Measurements from ENCODE around the gene MAST3. TPM values are rescaled to one million over a fixed set of nuclear protein-coding genes. Genes with fewer than 3 reads are reported as not detected.

MAST3 gene
- total RNA-seq, 1 experiment from 2014 or later, result 14.2 TPM

- TF ChIP-seq JUND (IDR thresholded peaks at IDR 0.05), result no peak
- TF ChIP-seq ELF1 (IDR thresholded peaks at IDR 0.05; ENCODE audit: borderline replicate concordance, low read depth), result no peak
- TF ChIP-seq CBX3 (IDR thresholded peaks at IDR 0.05; ENCODE audit: low read depth), result no peak
- TF ChIP-seq ZFX (IDR thresholded peaks at IDR 0.05), result no peak
- TF ChIP-seq YY1 (IDR thresholded peaks at IDR 0.05; ENCODE audit: extremely low read depth, insufficient replicate concordance, low read depth, low read length), result no peak
- no peak for TF ChIP-seq MAX (IDR thresholded peaks at IDR 0.05)
- no TSS peak for BruUV-seq (replicated peaks)
- H3K9me2 ChIP-seq (ENCODE audit: insufficient read depth), result no peaks in the 10 kb centered on the region
- no peaks in the 10 kb centered on the region for H3K27me3 ChIP-seq (ENCODE audit: insufficient read depth, low read length)
- no peak overlapping the region for H3K4me2 ChIP-seq (ENCODE audit: low read length)
- no peaks in the 10 kb centered on the region for H4K20me1 ChIP-seq (ENCODE audit: insufficient read depth)
- DNase-seq (ENCODE audit: low read depth, low spot score), result no peak
- H3K79me2 ChIP-seq (ENCODE audit: insufficient read depth, low read length), result no peaks in the 10 kb centered on the region
- H3K4me3 ChIP-seq (replicated peaks in 1 of 2; ENCODE audit: low read depth in 1 of 2, low read length in 2 of 2), result no peak overlapping the region
- RAD21 ChIA-PET (ENCODE audit: low non-redundant PET in 1 of 2, low total read pairs in 2 of 2, uncharacterized antibody in 2 of 2, unreplicated experiment in 2 of 2), result interaction anchor here in 1 of 2 experiments (0.6 kb wide), 1 partner anchor 149 kb away, joined by 3 read pairs; no protein-coding TSS in a partner anchor
- H3K9ac ChIP-seq (ENCODE audit: low read length), result no peak overlapping the region
- intact Hi-C loops (cut with micrococcal nuclease), result loop anchor here (5.0 kb wide), 1 partner anchor 112 kb away; no protein-coding TSS in a partner anchor
- H2AFZ ChIP-seq (ENCODE audit: low read depth, low read length, poor library complexity, severe bottlenecking), result no peak overlapping the region
- POLR2A ChIA-PET, result interaction anchor here (1.0 kb wide), 1 partner anchor 37 kb away, joined by 3 read pairs; no protein-coding TSS in a partner anchor
- no peak for ATAC-seq
- peaks cover 6 to 23% of the 10 kb centered on the region in 2 experiments; a peak in 3 of 4 replicates for H3K4me1 ChIP-seq (ENCODE audit: control insufficient read depth in 1 of 2, insufficient read depth in 2 of 2, low read length in 2 of 2)
- H3K27ac ChIP-seq (ENCODE audit: low read depth, low read length), result no peak overlapping the region
- H3K9me3 ChIP-seq (ENCODE audit: control insufficient read depth in 1 of 2, insufficient read depth in 1 of 2, low read depth in 1 of 2, low read length in 2 of 2), result no peaks in the 10 kb centered on the region
- no peaks in the 10 kb centered on the region for H3K36me3 ChIP-seq (ENCODE audit: control insufficient read depth in 1 of 2, insufficient read depth in 2 of 2, low read length in 2 of 2)
- CTCF ChIA-PET, result interaction anchor here (0.6 to 1.6 kb wide), 3 partner anchors 47 to 121 kb away, joined by 3 to 5 read pairs (median 5); no protein-coding TSS in a partner anchor
These were observed 38.3 kb upstream of the MAST3 start for GRCh38 chr19:18059297-18059696.

- RAD21 ChIA-PET (ENCODE audit: low non-redundant PET in 1 of 2, low total read pairs in 2 of 2, uncharacterized antibody in 2 of 2, unreplicated experiment in 2 of 2), result no interaction called here
- Histone ChIP-seq H3K36me3 (ENCODE audit: control insufficient read depth in 1 of 2, insufficient read depth in 2 of 2, low read length in 2 of 2) (no peaks in the 10 kb centered on the region), H3K9ac (ENCODE audit: low read length) (no peak overlapping the region), H3K27ac (ENCODE audit: low read depth, low read length) (no peak overlapping the region), H3K4me3 (replicated peaks in 1 of 2; ENCODE audit: low read depth in 1 of 2, low read length in 2 of 2) (no peak overlapping the region), H3K4me1 (ENCODE audit: control insufficient read depth in 1 of 2, insufficient read depth in 2 of 2, low read length in 2 of 2) (peaks cover 9 to 28% of the 10 kb centered on the region in 2 experiments; a peak in 3 of 4 replicates), H3K79me2 (ENCODE audit: insufficient read depth, low read length) (no peaks in the 10 kb centered on the region), H3K9me2 (ENCODE audit: insufficient read depth) (no peaks in the 10 kb centered on the region), H2AFZ (ENCODE audit: low read depth, low read length, poor library complexity, severe bottlenecking) (no peak overlapping the region), H3K27me3 (ENCODE audit: insufficient read depth, low read length) (no peaks in the 10 kb centered on the region), H3K4me2 (ENCODE audit: low read length) (no peak overlapping the region), H4K20me1 (ENCODE audit: insufficient read depth) (no peaks in the 10 kb centered on the region), H3K9me3 (ENCODE audit: control insufficient read depth in 1 of 2, insufficient read depth in 1 of 2, low read depth in 1 of 2, low read length in 2 of 2) (no peaks in the 10 kb centered on the region)
- POLR2A ChIA-PET, result interaction anchor here (1.0 kb wide), 1 partner anchor 38 kb away, joined by 3 read pairs; no protein-coding TSS in a partner anchor
- no TSS peak for BruUV-seq (replicated peaks)
- ATAC-seq, result no peak
- CTCF ChIA-PET, result interaction anchor here (1.6 kb wide), 1 partner anchor 122 kb away, joined by 5 read pairs; no protein-coding TSS in a partner anchor
- intact Hi-C loops (cut with micrococcal nuclease), result loop anchor here (5.0 kb wide), 1 partner anchor 113 kb away; no protein-coding TSS in a partner anchor
- no peak for DNase-seq (ENCODE audit: low read depth, low spot score)
- TF ChIP-seq EZH2phosphoT487 (IDR thresholded peaks at IDR 0.05; ENCODE audit: borderline replicate concordance) (no peak), SIN3A (IDR thresholded peaks at IDR 0.05; ENCODE audit: low read depth) (no peak), ELF1 (IDR thresholded peaks at IDR 0.05; ENCODE audit: borderline replicate concordance, low read depth) (no peak), MAX (IDR thresholded peaks at IDR 0.05) (no peak), ZFX (IDR thresholded peaks at IDR 0.05) (no peak), JUND (IDR thresholded peaks at IDR 0.05) (no peak), SP1 (IDR thresholded peaks at IDR 0.05; ENCODE audit: low read depth) (no peak), POLR2AphosphoS5 (IDR thresholded peaks at IDR 0.05; ENCODE audit: low read depth, low read length) (no peak), CEBPB (IDR thresholded peaks at IDR 0.05; ENCODE audit: low read depth) (no peak), ATF3 (IDR thresholded peaks at IDR 0.05) (no peak), POLR2A (IDR thresholded peaks at IDR 0.05; ENCODE audit: borderline replicate concordance, extremely low read depth, insufficient read depth, insufficient read length) (no peak), TCF7L2 (IDR thresholded peaks at IDR 0.05; ENCODE audit: borderline replicate concordance, extremely low read depth, insufficient read depth, insufficient read length) (no peak), ZBTB33 (IDR thresholded peaks at IDR 0.05; ENCODE audit: extremely low read depth, insufficient replicate concordance, low read length) (no peak), EGR1 (IDR thresholded peaks at IDR 0.05; ENCODE audit: low read depth) (no peak), ZNF274 (IDR thresholded peaks at IDR 0.05; ENCODE audit: low read depth, low read length) (no peak), SRF (IDR thresholded peaks at IDR 0.05; ENCODE audit: low read depth) (no peak), YY1 (IDR thresholded peaks at IDR 0.05; ENCODE audit: extremely low read depth, insufficient replicate concordance, low read depth, low read length) (no peak)
These were observed 37.7 kb upstream of the MAST3 start for GRCh38 chr19:18059902-18060301.

All from HCT116 (cell line).